GM12878 (cell line): ENCODE data around the gene ASGR2. TPM values are rescaled to one million over a fixed set of nuclear protein-coding genes. Genes with fewer than 3 reads are reported as not detected.

ENCODE experiments used
- IKZF2 ChIP-seq, 2 experiments: fragments of 450-650 bp; IDR thresholded peaks; 2 replicates each; pipeline ENCODE4 v1.6.1; 2017; ENCODE audit warnings: mild to moderate bottlenecking in 2 of 2, moderate library complexity in 2 of 2
- STAT1 ChIP-seq: fragments of 450-650 bp; conservative IDR thresholded peaks from 2 replicates; pipeline ENCODE4 v1.6.1; 2014; ENCODE audit warnings: antibody characterized with exemption, mild to moderate bottlenecking
- TCF3 ChIP-seq: IDR thresholded peaks from 2 replicates; pipeline ENCODE4 v1.6.1; 2012; ENCODE audit warnings: low read depth, mild to moderate bottlenecking, low read length, borderline replicate concordance; ENCODE audit not compliant: insufficient read depth
- WRNIP1 ChIP-seq: IDR thresholded peaks from 2 replicates; pipeline ENCODE4 v1.6.1; 2011; ENCODE audit warnings: low read depth, low read length, improper control_type of control experiment, borderline replicate concordance
- ZNF274 ChIP-seq: IDR thresholded peaks from one replicate; pipeline ENCODE4 v1.8.0; 2011; ENCODE audit not compliant: insufficient read length, insufficient read depth
- polyA plus RNA-seq, 11 experiments: library from polyadenylated mRNA; depleted of rRNA in 4 of 11; unstranded in 6 of 11; stranded (reverse) in 5 of 11; fragments of >200 nt; fragmentation: Nextera tagmentation in 4 of 11; fragmentation: Illumina TruSeq in 1 of 11; extraction: Ambion mirVana in 4 of 11; extraction: Trizol in 1 of 11; gene quantifications; 1 replicate in 1 of 11; 2 replicates in 10 of 11; pipeline versions ENCODE4 v1.2.1 to v1.2.3, GENCODE V29; 2011 to 2016; ENCODE audit warnings: inconsistent platforms in 2 of 11, missing spikeins in 2 of 11, low read depth in 1 of 11
- small RNA-seq: library from RNA; depleted of rRNA; stranded (forward); fragments of <200 nt; gene quantifications from one replicate; pipeline ENCODE3, GENCODE V24; 2014
- total RNA-seq, 4 experiments: library from RNA; depleted of rRNA in 3 of 4; stranded (reverse); fragments of >200 nt in 3 of 4; fragmentation: Illumina TruSeq in 1 of 4; extraction: Trizol in 1 of 4; gene quantifications; 2 replicates each; pipeline versions ENCODE4 v1.2.1 to v1.2.3, GENCODE V29; 2013 to 2021
- TF ChIP-seq, protein P1 (sequence below): fragments of 450-650 bp; IDR thresholded peaks from 2 replicates; pipeline ENCODE4 v1.6.1; 2017; ENCODE audit warnings: mild to moderate bottlenecking, low read depth, inconsistent platforms; ENCODE audit not compliant: poor library complexity, severe bottlenecking
- TF ChIP-seq, protein P2 (sequence below): fragments of 450-650 bp; IDR thresholded peaks from 2 replicates; pipeline ENCODE4 v1.6.1; 2017; ENCODE audit warnings: low read depth, mild to moderate bottlenecking, moderate library complexity
- TF ChIP-seq, protein P3 (sequence below): fragments of 450-650 bp; formaldehyde crosslinking; IDR thresholded peaks from 2 replicates; pipeline ENCODE4 v1.5.0; 2022; ENCODE audit warnings: mild to moderate bottlenecking, missing genetic modification characterization
- TF ChIP-seq, protein P4 (sequence below): fragments of 450-650 bp; formaldehyde crosslinking; IDR thresholded peaks from 2 replicates; pipeline ENCODE4 v1.4.0; 2020; ENCODE audit warnings: mild to moderate bottlenecking, moderate library complexity

ASGR2 gene
- total and polyA plus RNA-seq, 10 of the 15 experiments (the other 5 are each of a cell fraction or from before 2014, with no cell fraction given): not detected

DNA sequence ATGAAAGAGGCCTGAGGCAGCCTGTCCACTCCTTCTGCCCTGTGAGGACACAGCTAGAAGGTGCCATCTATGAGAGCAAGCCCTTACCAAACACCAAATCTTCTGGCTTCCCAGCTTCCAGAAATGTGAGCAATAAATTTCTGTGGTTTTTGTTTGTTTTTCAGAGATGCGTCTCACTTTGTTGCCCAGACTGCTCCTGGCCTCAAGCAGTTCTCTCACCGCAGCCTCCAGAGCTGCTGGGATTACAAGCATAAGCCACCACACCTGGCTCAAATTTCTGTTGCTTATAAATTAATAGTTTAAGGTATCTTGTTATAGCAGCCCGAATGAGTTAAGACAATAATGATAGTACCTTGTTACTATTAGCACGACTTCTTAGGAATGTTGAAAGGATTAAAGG is 58.2 kb downstream of the ASGR2 start (continued):
- TF ChIP-seq TCF3 (no peak), STAT1 (no peak), WRNIP1 (no peak), ZNF274 (no peak), IKZF2 (IDR thresholded peaks at IDR 0.05) (no peak)
- TF ChIP-seq, protein P1, sequence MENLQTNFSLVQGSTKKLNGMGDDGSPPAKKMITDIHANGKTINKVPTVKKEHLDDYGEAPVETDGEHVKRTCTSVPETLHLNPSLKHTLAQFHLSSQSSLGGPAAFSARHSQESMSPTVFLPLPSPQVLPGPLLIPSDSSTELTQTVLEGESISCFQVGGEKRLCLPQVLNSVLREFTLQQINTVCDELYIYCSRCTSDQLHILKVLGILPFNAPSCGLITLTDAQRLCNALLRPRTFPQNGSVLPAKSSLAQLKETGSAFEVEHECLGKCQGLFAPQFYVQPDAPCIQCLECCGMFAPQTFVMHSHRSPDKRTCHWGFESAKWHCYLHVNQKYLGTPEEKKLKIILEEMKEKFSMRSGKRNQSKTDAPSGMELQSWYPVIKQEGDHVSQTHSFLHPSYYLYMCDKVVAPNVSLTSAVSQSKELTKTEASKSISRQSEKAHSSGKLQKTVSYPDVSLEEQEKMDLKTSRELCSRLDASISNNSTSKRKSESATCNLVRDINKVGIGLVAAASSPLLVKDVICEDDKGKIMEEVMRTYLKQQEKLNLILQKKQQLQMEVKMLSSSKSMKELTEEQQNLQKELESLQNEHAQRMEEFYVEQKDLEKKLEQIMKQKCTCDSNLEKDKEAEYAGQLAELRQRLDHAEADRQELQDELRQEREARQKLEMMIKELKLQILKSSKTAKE: no peak
- TF ChIP-seq, protein P2, sequence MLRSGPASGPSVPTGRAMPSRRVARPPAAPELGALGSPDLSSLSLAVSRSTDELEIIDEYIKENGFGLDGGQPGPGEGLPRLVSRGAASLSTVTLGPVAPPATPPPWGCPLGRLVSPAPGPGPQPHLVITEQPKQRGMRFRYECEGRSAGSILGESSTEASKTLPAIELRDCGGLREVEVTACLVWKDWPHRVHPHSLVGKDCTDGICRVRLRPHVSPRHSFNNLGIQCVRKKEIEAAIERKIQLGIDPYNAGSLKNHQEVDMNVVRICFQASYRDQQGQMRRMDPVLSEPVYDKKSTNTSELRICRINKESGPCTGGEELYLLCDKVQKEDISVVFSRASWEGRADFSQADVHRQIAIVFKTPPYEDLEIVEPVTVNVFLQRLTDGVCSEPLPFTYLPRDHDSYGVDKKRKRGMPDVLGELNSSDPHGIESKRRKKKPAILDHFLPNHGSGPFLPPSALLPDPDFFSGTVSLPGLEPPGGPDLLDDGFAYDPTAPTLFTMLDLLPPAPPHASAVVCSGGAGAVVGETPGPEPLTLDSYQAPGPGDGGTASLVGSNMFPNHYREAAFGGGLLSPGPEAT: no peak
- TF ChIP-seq, protein P3, sequence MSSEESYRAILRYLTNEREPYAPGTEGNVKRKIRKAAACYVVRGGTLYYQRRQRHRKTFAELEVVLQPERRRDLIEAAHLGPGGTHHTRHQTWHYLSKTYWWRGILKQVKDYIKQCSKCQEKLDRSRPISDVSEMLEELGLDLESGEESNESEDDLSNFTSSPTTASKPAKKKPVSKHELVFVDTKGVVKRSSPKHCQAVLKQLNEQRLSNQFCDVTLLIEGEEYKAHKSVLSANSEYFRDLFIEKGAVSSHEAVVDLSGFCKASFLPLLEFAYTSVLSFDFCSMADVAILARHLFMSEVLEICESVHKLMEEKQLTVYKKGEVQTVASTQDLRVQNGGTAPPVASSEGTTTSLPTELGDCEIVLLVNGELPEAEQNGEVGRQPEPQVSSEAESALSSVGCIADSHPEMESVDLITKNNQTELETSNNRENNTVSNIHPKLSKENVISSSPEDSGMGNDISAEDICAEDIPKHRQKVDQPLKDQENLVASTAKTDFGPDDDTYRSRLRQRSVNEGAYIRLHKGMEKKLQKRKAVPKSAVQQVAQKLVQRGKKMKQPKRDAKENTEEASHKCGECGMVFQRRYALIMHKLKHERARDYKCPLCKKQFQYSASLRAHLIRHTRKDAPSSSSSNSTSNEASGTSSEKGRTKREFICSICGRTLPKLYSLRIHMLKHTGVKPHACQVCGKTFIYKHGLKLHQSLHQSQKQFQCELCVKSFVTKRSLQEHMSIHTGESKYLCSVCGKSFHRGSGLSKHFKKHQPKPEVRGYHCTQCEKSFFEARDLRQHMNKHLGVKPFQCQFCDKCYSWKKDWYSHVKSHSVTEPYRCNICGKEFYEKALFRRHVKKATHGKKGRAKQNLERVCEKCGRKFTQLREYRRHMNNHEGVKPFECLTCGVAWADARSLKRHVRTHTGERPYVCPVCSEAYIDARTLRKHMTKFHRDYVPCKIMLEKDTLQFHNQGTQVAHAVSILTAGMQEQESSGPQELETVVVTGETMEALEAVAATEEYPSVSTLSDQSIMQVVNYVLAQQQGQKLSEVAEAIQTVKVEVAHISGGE: no peak
- TF ChIP-seq, protein P4, sequence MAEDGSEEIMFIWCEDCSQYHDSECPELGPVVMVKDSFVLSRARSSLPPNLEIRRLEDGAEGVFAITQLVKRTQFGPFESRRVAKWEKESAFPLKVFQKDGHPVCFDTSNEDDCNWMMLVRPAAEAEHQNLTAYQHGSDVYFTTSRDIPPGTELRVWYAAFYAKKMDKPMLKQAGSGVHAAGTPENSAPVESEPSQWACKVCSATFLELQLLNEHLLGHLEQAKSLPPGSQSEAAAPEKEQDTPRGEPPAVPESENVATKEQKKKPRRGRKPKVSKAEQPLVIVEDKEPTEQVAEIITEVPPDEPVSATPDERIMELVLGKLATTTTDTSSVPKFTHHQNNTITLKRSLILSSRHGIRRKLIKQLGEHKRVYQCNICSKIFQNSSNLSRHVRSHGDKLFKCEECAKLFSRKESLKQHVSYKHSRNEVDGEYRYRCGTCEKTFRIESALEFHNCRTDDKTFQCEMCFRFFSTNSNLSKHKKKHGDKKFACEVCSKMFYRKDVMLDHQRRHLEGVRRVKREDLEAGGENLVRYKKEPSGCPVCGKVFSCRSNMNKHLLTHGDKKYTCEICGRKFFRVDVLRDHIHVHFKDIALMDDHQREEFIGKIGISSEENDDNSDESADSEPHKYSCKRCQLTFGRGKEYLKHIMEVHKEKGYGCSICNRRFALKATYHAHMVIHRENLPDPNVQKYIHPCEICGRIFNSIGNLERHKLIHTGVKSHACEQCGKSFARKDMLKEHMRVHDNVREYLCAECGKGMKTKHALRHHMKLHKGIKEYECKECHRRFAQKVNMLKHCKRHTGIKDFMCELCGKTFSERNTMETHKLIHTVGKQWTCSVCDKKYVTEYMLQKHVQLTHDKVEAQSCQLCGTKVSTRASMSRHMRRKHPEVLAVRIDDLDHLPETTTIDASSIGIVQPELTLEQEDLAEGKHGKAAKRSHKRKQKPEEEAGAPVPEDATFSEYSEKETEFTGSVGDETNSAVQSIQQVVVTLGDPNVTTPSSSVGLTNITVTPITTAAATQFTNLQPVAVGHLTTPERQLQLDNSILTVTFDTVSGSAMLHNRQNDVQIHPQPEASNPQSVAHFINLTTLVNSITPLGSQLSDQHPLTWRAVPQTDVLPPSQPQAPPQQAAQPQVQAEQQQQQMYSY (CRISPR knock-in tag): no peak
- TF ChIP-seq, all 136 proteins: peak for 0

Small RNA genes within 50 kb of the gene (small RNA-seq; reads per million reads assigned to genes)
- not detected for gene AC120057.1

Other genes starting within 250 kb of the ASGR2 start
Only the 7 nearest of the 23 such genes appear.
- 247 and 253 TPM in 2 replicates for gene RNASEK, start 102.2 kb downstream of the ASGR2 start, total RNA-seq (2014; rRNA removed)
- 96.6 and 106 TPM in 2 replicates for gene RNASEK, start 102.2 kb downstream of the ASGR2 start, total RNA-seq (2014; rRNA removed; fragmentation: Illumina TruSeq; extraction: Trizol)
- 171 and 175 TPM in 2 replicates for gene RNASEK, start 102.2 kb downstream of the ASGR2 start, total RNA-seq (2021)
- gene RNASEK, start 102.2 kb downstream of the ASGR2 start, polyA plus RNA-seq (2011; rRNA removed): 54.4 and 97.4 TPM in 2 replicates
- gene RNASEK, start 102.2 kb downstream of the ASGR2 start, polyA plus RNA-seq (2014; fragmentation: Illumina TruSeq; extraction: Trizol): 87.0 and 218 TPM in 2 replicates
- 100 to 1,000 TPM; 108 to 150 TPM for gene RNASEK, start 102.2 kb downstream of the ASGR2 start, polyA plus RNA-seq (2014; fragmentation: Nextera tagmentation; extraction: Ambion mirVana)
- gene RNASEK, start 102.2 kb downstream of the ASGR2 start, polyA plus RNA-seq (2014; rRNA removed): 202 and 223 TPM in 2 replicates
- 100 to 1,000 TPM; 342 to 345 TPM for gene RNASEK, start 102.2 kb downstream of the ASGR2 start, polyA plus RNA-seq (2016; fragmentation: Nextera tagmentation; extraction: Ambion mirVana)
- 0.06 and 0.22 TPM in 2 replicates for gene BCL6B, start 91.8 kb downstream of the ASGR2 start, total RNA-seq (2014; rRNA removed)
- gene BCL6B, start 91.8 kb downstream of the ASGR2 start, total RNA-seq (2014; rRNA removed; fragmentation: Illumina TruSeq; extraction: Trizol): 0.09 and 0.18 TPM in 2 replicates
- 0.56 and 0.85 TPM in 2 replicates for gene BCL6B, start 91.8 kb downstream of the ASGR2 start, total RNA-seq (2021)
- 0.10 and 0.12 TPM in 2 replicates for gene BCL6B, start 91.8 kb downstream of the ASGR2 start, polyA plus RNA-seq (2011; rRNA removed)
- 0.05 and 0.15 TPM in 2 replicates for gene BCL6B, start 91.8 kb downstream of the ASGR2 start, polyA plus RNA-seq (2014; fragmentation: Illumina TruSeq; extraction: Trizol)
- under 1 TPM; 0.09 to 0.11 TPM for gene BCL6B, start 91.8 kb downstream of the ASGR2 start, polyA plus RNA-seq (2014; fragmentation: Nextera tagmentation; extraction: Ambion mirVana)
- gene BCL6B, start 91.8 kb downstream of the ASGR2 start, polyA plus RNA-seq (2014; rRNA removed): 0.08 and 0.14 TPM in 2 replicates
- gene BCL6B, start 91.8 kb downstream of the ASGR2 start, polyA plus RNA-seq (2016; fragmentation: Nextera tagmentation; extraction: Ambion mirVana): under 1 TPM in 1 of 2 experiments, not detected in 1; 0.32 TPM
- gene SLC16A13, start 78.8 kb downstream of the ASGR2 start, total RNA-seq (2014; rRNA removed): 2.6 and 2.7 TPM in 2 replicates
- 2.1 and 2.3 TPM in 2 replicates for gene SLC16A13, start 78.8 kb downstream of the ASGR2 start, total RNA-seq (2014; rRNA removed; fragmentation: Illumina TruSeq; extraction: Trizol)
- gene SLC16A13, start 78.8 kb downstream of the ASGR2 start, total RNA-seq (2021): 11.9 and 12.1 TPM in 2 replicates
- 0.81 and 1.7 TPM in 2 replicates for gene SLC16A13, start 78.8 kb downstream of the ASGR2 start, polyA plus RNA-seq (2011; rRNA removed)
- 2.9 and 4.0 TPM in 2 replicates for gene SLC16A13, start 78.8 kb downstream of the ASGR2 start, polyA plus RNA-seq (2014; fragmentation: Illumina TruSeq; extraction: Trizol)
- under 1 TPM; 0.34 to 0.46 TPM for gene SLC16A13, start 78.8 kb downstream of the ASGR2 start, polyA plus RNA-seq (2014; fragmentation: Nextera tagmentation; extraction: Ambion mirVana)
- 5.6 TPM in 2 replicates for gene SLC16A13, start 78.8 kb downstream of the ASGR2 start, polyA plus RNA-seq (2014; rRNA removed)
- gene SLC16A13, start 78.8 kb downstream of the ASGR2 start, polyA plus RNA-seq (2016; fragmentation: Nextera tagmentation; extraction: Ambion mirVana): 1 to 10 TPM; 5.9 to 6.8 TPM
- 1.1 and 1.8 TPM in 2 replicates for gene SLC16A11, start 70.7 kb downstream of the ASGR2 start, total RNA-seq (2014; rRNA removed)
- gene SLC16A11, start 70.7 kb downstream of the ASGR2 start, total RNA-seq (2014; rRNA removed; fragmentation: Illumina TruSeq; extraction: Trizol): 0.28 and 0.72 TPM in 2 replicates
- 2.0 and 2.7 TPM in 2 replicates for gene SLC16A11, start 70.7 kb downstream of the ASGR2 start, total RNA-seq (2021)
- gene SLC16A11, start 70.7 kb downstream of the ASGR2 start, polyA plus RNA-seq (2011; rRNA removed): 0.11 TPM in 1 of 2 replicates, not detected in the other
- 0.15 TPM in 1 of 2 replicates, not detected in the other for gene SLC16A11, start 70.7 kb downstream of the ASGR2 start, polyA plus RNA-seq (2014; fragmentation: Illumina TruSeq; extraction: Trizol)
- gene SLC16A11, start 70.7 kb downstream of the ASGR2 start, polyA plus RNA-seq (2014; fragmentation: Nextera tagmentation; extraction: Ambion mirVana): under 1 TPM; 0.24 to 0.35 TPM
- 1.5 and 1.6 TPM in 2 replicates for gene SLC16A11, start 70.7 kb downstream of the ASGR2 start, polyA plus RNA-seq (2014; rRNA removed)
- 1 to 10 TPM in 1 of 2 experiments, under 1 TPM in 1; 0.97 to 1.1 TPM for gene SLC16A11, start 70.7 kb downstream of the ASGR2 start, polyA plus RNA-seq (2016; fragmentation: Nextera tagmentation; extraction: Ambion mirVana)
- not detected in 2 replicates for gene CLEC10A, start 34.6 kb downstream of the ASGR2 start, total RNA-seq (2014; rRNA removed)
- gene CLEC10A, start 34.6 kb downstream of the ASGR2 start, total RNA-seq (2014; rRNA removed; fragmentation: Illumina TruSeq; extraction: Trizol): not detected in 2 replicates
- gene CLEC10A, start 34.6 kb downstream of the ASGR2 start, total RNA-seq (2021): not detected in 2 replicates
- not detected in 2 replicates for gene CLEC10A, start 34.6 kb downstream of the ASGR2 start, polyA plus RNA-seq (2011; rRNA removed)
- not detected in 2 replicates for gene CLEC10A, start 34.6 kb downstream of the ASGR2 start, polyA plus RNA-seq (2014; fragmentation: Illumina TruSeq; extraction: Trizol)
- not detected for gene CLEC10A, start 34.6 kb downstream of the ASGR2 start, polyA plus RNA-seq (2014; fragmentation: Nextera tagmentation; extraction: Ambion mirVana)
- not detected in 2 replicates for gene CLEC10A, start 34.6 kb downstream of the ASGR2 start, polyA plus RNA-seq (2014; rRNA removed)
- not detected for gene CLEC10A, start 34.6 kb downstream of the ASGR2 start, polyA plus RNA-seq (2016; fragmentation: Nextera tagmentation; extraction: Ambion mirVana)
- gene ASGR1, start 64.5 kb upstream of the ASGR2 start, total RNA-seq (2014; rRNA removed): 0.34 TPM in 1 of 2 replicates, not detected in the other
- gene ASGR1, start 64.5 kb upstream of the ASGR2 start, total RNA-seq (2014; rRNA removed; fragmentation: Illumina TruSeq; extraction: Trizol): not detected in 2 replicates
- 0.43 TPM in 1 of 2 replicates, not detected in the other for gene ASGR1, start 64.5 kb upstream of the ASGR2 start, total RNA-seq (2021)
- gene ASGR1, start 64.5 kb upstream of the ASGR2 start, polyA plus RNA-seq (2011; rRNA removed): 0.16 TPM in 1 of 2 replicates, not detected in the other
- 0.12 TPM in 1 of 2 replicates, not detected in the other for gene ASGR1, start 64.5 kb upstream of the ASGR2 start, polyA plus RNA-seq (2014; fragmentation: Illumina TruSeq; extraction: Trizol)
- not detected for gene ASGR1, start 64.5 kb upstream of the ASGR2 start, polyA plus RNA-seq (2014; fragmentation: Nextera tagmentation; extraction: Ambion mirVana)
- 0.06 TPM in 1 of 2 replicates, not detected in the other for gene ASGR1, start 64.5 kb upstream of the ASGR2 start, polyA plus RNA-seq (2014; rRNA removed)
- not detected for gene ASGR1, start 64.5 kb upstream of the ASGR2 start, polyA plus RNA-seq (2016; fragmentation: Nextera tagmentation; extraction: Ambion mirVana)
- 1.4 and 2.3 TPM in 2 replicates for gene DLG4, start 105.0 kb upstream of the ASGR2 start, total RNA-seq (2014; rRNA removed)
- 1.3 and 1.9 TPM in 2 replicates for gene DLG4, start 105.0 kb upstream of the ASGR2 start, total RNA-seq (2014; rRNA removed; fragmentation: Illumina TruSeq; extraction: Trizol)
- gene DLG4, start 105.0 kb upstream of the ASGR2 start, total RNA-seq (2021): 3.1 and 4.2 TPM in 2 replicates
- 2.8 and 2.9 TPM in 2 replicates for gene DLG4, start 105.0 kb upstream of the ASGR2 start, polyA plus RNA-seq (2011; rRNA removed)
- gene DLG4, start 105.0 kb upstream of the ASGR2 start, polyA plus RNA-seq (2014; fragmentation: Illumina TruSeq; extraction: Trizol): 0.68 and 2.1 TPM in 2 replicates
- under 1 TPM; 0.07 to 0.43 TPM for gene DLG4, start 105.0 kb upstream of the ASGR2 start, polyA plus RNA-seq (2014; fragmentation: Nextera tagmentation; extraction: Ambion mirVana)
- 2.6 and 4.1 TPM in 2 replicates for gene DLG4, start 105.0 kb upstream of the ASGR2 start, polyA plus RNA-seq (2014; rRNA removed)
- gene DLG4, start 105.0 kb upstream of the ASGR2 start, polyA plus RNA-seq (2016; fragmentation: Nextera tagmentation; extraction: Ambion mirVana): under 1 TPM; 0.10 to 0.29 TPM